NCI-H1694 treated with DMSO at 0.1 percent for 48 hours (cell line): ENCODE results near the gene TRAF2.
A peak's percentile ranks its signal among the peaks of the same experiment; 100 is the strongest.

Experiments used
- DNase-seq: peaks from one replicate; lab custom pipeline; 2025; lab: John Stamatoyannopoulos, UW

TRAF2 gene

GRCh38 chr9:136937186-136938001, 51.1 kb downstream of the TRAF2 start:
- no peak for DNase-seq

DNA sequence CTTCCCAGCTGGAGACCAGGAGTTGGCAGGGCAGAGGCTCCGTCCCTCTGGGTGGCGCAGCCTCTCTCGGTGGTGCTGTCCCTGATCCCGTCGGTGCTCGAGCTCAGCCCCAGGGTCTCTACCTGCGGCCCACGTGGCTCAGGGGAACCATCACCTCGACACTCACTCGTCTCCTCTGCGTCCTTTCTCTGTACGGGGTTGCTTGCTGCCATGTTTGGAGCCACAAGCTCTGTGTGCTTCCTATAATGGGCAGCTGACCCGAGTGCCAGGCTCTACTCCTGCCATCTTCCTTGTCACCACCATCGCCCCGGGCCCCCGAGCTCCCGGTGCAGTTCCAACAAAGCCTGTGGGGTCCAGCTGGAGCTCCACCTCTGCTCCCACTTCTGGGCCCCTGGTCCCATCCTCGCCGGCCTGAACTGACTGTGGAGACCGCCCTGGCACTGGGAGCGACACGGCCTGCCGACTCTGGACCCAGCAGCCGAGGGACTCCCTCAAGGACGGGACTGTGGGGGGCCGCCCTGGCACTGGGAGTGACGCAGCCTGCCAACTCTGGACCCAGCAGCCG, 53.2 kb downstream of the TRAF2 start:
- DNase-seq, result no peak

- no peak for DNase-seq
These were observed 53.7 kb downstream of the TRAF2 start for GRCh38 chr9:136939996-136940525.

DNA sequence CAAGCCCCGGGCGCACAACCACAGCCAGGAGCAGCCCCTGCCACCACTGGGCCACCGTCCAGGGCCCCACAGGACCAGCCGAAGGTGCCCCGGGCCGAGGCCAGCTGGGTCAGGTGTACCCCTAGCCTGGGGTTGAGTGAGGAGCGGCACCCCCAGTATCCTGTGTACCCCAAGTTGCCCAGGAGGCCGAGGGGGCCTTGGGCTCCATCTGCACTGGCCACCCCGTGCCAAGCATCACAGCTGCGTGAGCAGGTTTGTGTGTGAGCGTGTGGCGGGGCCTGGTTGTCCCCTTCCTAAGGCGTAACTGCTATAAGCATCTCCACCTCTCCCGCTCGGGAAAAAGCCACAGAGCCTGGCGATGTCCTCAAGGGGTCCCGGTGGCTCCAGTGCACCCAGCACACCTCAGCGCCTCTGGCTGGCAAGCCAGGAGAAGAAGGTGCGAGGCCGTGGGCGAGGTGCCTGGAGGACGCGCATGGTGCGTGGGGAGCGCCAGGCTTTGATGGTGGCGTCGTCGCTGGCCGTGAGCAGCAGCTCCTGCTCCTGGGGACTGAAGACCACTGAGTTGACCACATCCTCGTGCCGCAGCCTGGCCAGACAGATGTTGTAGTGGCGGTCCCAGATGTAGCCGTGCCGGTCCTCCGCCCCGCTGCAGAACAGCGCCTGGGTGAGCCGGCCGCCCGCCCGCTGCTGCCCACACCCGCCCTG, 54.4 kb downstream of the TRAF2 start:
- DNase-seq, result no peak

- DNase-seq, result no peak
These were observed 55.2 kb downstream of the TRAF2 start for GRCh38 chr9:136941231-136942111.

DNA sequence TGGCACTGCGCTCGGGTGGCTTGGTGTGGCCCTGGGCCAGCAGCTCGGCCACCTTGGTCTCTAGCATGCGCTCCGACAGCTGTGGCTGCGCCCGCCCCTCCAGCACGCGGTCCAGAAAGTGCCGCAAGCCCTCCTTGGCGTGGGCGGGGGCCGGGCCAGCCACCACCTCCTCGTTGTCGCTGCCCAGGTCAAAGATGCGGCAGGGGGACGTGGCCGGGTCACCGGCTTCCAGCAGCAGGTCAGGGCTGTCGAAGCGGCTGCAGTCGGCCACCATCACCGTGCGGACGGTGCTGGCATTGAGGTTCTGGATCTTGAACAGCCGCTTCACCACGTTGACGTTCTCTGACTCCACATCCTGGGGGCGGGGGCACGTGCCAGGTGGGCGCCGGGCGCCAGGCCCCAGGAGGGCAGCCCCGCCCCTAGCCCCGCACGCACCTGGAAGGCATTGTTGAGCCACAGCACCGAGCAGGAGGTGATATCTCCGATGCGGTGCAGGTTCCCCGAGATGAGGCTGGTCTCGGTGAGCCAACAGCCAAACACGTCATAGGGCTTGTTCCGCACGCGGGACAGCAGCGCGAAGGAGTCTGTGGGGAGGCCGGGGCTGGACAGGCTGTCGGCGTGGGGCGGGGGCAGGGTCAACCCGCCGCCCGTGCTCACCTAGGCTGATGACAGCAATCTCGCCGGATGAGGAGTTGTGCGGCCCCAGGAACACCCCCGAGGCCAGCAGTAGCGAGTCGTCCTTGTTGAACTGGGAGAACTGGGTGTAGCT, 56.0 kb downstream of the TRAF2 start:
- DNase-seq, result no peak

- no peak for DNase-seq
These were observed 56.5 kb downstream of the TRAF2 start for GRCh38 chr9:136942881-136943230.

DNA sequence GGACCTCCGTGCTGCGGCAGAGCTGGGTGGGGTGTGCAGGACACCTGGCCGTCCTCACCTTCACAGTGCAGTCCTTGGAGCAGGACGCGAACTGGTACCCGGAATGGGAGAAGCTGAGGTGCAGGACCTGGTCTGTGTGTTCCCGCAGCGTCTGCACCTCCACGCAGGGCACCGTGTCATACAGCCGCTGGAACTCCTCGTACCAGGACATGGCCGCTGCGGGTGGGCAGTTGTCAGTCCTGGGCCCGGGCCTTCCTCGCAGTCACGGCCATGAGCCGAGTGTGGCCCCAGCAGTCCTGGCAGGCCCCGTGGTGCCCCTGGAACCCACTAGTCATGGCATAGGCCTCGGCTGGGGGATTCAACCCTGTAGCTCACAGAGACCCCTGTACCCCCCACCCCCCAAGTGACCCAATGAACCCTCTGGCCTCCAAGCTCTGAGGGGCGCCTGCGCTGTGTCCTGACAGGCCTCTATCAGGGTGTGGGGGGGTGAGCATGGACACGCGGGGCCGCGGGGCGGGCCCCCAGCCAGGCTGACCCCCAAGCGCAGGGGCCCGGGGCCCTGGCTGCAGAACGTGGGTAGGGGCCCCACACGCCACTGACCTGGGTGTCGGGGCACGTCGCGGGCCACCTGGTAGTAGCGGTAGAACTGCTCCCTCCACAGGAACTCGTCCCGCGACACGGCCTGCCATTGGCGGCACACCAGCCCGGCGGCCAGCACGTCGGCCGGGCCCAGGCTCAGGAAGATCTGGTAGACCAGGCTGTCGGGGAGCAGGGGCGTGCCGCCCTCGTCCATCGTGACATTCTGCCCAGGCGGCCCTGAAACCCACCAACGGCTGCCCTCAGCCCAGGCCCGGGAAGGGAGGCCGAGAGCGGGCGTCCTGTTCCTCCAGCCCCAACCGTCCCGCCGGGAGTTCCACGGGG, 57.2 kb downstream of the TRAF2 start:
- no peak for DNase-seq

DNA sequence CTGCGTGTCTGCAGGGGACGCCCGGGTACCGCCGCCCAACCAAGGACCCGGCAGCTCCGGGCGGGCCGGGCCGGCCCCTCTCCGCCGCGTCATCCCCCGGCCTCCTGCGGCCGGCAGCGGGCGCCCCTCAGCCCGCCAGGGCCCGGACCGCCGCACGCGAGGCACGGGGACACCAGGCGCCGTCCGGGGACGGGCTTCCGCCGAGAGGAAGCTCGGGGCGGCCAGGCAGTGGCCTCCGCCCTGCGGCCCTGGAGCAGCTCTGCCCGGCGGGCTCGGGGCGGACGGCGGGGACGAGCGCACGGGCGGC, 57.8 kb downstream of the TRAF2 start:
- DNase-seq, result no peak

GRCh38 chr9:136944519-136945332, 58.4 kb downstream of the TRAF2 start, which contains the start of the genes C8G and FBXW5:
C8G (plus strand) TSS chr9:136945243; CDS start chr9:136945321, 78 bp downstream.
FBXW5 (minus strand) TSS chr9:136944738; CDS start chr9:136944083, 655 bp downstream.
- peak; percentile 72 for DNase-seq

DNA sequence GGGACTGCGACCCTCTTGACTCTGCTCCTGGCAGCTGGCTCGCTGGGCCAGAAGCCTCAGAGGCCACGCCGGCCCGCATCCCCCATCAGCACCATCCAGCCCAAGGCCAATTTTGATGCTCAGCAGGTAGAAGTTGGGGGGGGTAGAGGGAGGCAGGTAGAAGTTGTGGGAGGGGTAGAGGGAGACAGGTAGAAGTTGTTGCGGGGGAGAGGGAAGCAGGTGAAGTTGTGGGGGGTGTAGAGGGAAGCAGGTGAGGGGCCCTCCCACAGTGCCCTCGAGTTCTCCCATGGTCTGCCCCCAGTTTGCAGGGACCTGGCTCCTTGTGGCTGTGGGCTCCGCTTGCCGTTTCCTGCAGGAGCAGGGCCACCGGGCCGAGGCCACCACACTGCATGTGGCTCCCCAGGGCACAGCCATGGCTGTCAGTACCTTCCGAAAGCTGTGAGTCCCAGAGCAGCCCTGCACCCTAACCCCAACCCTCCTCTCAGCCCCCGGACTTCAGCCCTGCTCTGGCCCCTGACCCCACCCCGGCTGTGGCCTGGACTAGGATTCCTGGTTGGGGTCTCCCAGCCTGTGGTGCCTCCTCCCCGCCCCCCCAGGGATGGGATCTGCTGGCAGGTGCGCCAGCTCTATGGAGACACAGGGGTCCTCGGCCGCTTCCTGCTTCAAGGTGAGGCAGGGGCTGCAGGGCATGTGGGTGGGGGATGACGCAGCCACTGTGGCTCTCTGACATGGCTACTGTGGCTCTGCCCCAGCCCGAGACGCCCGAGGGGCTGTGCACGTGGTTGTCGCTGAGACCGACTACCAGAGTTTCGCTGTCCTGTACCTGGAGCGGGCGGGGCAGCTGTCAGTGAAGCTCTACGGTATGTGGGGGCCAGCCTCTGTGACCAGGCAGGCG, 59.3 kb downstream of the TRAF2 start:
- DNase-seq, result no peak

GRCh38 chr9:136946228-136947027, 60.1 kb downstream of the TRAF2 start:
- no peak for DNase-seq

- no peak for DNase-seq
These were observed 60.9 kb downstream of the TRAF2 start for GRCh38 chr9:136947028-136947891.

GRCh38 chr9:136947955-136948510, 61.7 kb downstream of the TRAF2 start:
- DNase-seq, result no peak

GRCh38 chr9:136949239-136949816, 63.0 kb downstream of the TRAF2 start:
- DNase-seq, result no peak
